RWPE1 (cell line): ENCODE data around the gene RNF144A.
A peak's percentile ranks its signal among the peaks of the same experiment; 100 is the strongest.

Source experiments
- CTCF ChIA-PET: fragments of 350-600 bp; sonication (Branson Sonifier 250); formaldehyde crosslinking; extraction: SDS; loops from one replicate; lab custom pipeline; 2021; lab: Yijun Ruan, JAX
- POLR2A ChIA-PET: fragments of 400-600 bp; formaldehyde crosslinking; extraction: SDS; loops from one replicate; lab custom pipeline; 2020; ENCODE audit warnings: antibody characterized with exemption; ENCODE audit not compliant: low non-redundant PET; lab: Yijun Ruan, JAX
- DNase-seq: peaks from one replicate; pipeline ENCODE4 v3.0.0; 2012; ENCODE audit warnings: low spot score
- H3K27ac ChIP-seq: fragments of 450-650 bp; 2 replicates; pipeline ENCODE4 v1.5.1; 2017
- CTCF ChIP-seq: fragments of 450-650 bp; conservative IDR thresholded peaks from 2 replicates; pipeline ENCODE4 v1.5.1; 2017; ENCODE audit warnings: low read depth, mild to moderate bottlenecking

RNF144A gene

GRCh38 chr2:7044253-7045250, 127.3 kb downstream of the RNF144A start:
- ChIA-PET CTCF (interaction anchor here (0.6 to 2.7 kb wide), 10 partner anchors 10 to 1625 kb away, joined by 3 to 18 read pairs (median 4); no protein-coding TSS in a partner anchor), POLR2A (no interaction called here)
- DNase-seq, result peak; percentile 80
- peak; percentile 81 for TF ChIP-seq CTCF
- no peak overlapping the region for H3K27ac ChIP-seq

- POLR2A ChIA-PET, result no interaction called here
- no peak for TF ChIP-seq CTCF
- no peak for DNase-seq
- CTCF ChIA-PET, result interaction anchor here (2.7 kb wide), 1 partner anchor 149 kb away, joined by 18 read pairs; no protein-coding TSS in a partner anchor
- no peak overlapping the region for H3K27ac ChIP-seq
Observed at GRCh38 chr2:7045601-7046590, 128.7 kb downstream of the RNF144A start.

GRCh38 chr2:7047661-7048060, 130.4 kb downstream of the RNF144A start:
- CTCF ChIA-PET, result interaction anchor here (0.7 kb wide), 1 partner anchor 551 kb away, joined by 3 read pairs; no protein-coding TSS in a partner anchor
- no peak overlapping the region for H3K27ac ChIP-seq
- no peak for TF ChIP-seq CTCF
- DNase-seq, result no peak
- POLR2A ChIA-PET, result no interaction called here

GRCh38 chr2:7048762-7049294, 131.6 kb downstream of the RNF144A start:
- ChIA-PET POLR2A (no interaction called here), CTCF (interaction anchor here (0.6 kb wide), 1 partner anchor 212 kb away, joined by 3 read pairs; no protein-coding TSS in a partner anchor)
- TF ChIP-seq CTCF, result no peak

GRCh38 chr2:7052404-7052803, 135.2 kb downstream of the RNF144A start:
- no peak overlapping the region for H3K27ac ChIP-seq
- TF ChIP-seq CTCF, result no peak
- CTCF ChIA-PET, result interaction anchor here (0.8 kb wide), 1 partner anchor 9 kb away, joined by 3 read pairs; no protein-coding TSS in a partner anchor
- POLR2A ChIA-PET, result no interaction called here
- no peak for DNase-seq

More at GRCh38 chr2:7048762-7049294, 131.6 kb downstream of the RNF144A start:
- DNase-seq, result no peak
- H3K27ac ChIP-seq, result no peak overlapping the region
